Neutrophil (primary cell): Measurements from ENCODE around the gene CC2D1B.

Experiments used
- H3K27ac ChIP-seq: fragments of 200-600 bp; sonication (generic); 2 replicates; pipeline ENCODE4 v1.5.1; 2016; ENCODE audit warnings: mild to moderate bottlenecking, moderate library complexity
- H3K27me3 ChIP-seq: fragments of 200-600 bp; sonication (generic); 2 replicates; pipeline ENCODE4 v1.6.0; 2016; ENCODE audit warnings: mild to moderate bottlenecking
- H3K36me3 ChIP-seq: fragments of 200-600 bp; sonication (generic); 2 replicates; pipeline ENCODE4 v1.5.1; 2017
- H3K4me1 ChIP-seq, 2 experiments: fragments of 200-600 bp in 1 of 2; sonication (generic) in 1 of 2; 1 replicate in 1 of 2; 2 replicates in 1 of 2; pipeline versions ENCODE4 v1.5.1 to v1.6.1; 2013 to 2016; ENCODE audit warnings: low read depth in 1 of 2, low read length in 1 of 2, mild to moderate bottlenecking in 1 of 2, moderate library complexity in 1 of 2; ENCODE audit not compliant: control insufficient read depth in 1 of 2, insufficient read depth in 1 of 2
- H3K4me3 ChIP-seq, 2 experiments: fragments of 200-600 bp in 1 of 2; sonication (generic) in 1 of 2; 1 replicate in 1 of 2; 2 replicates in 1 of 2; pipeline ENCODE4 v1.5.1; 2013 to 2016; ENCODE audit warnings: low read depth in 1 of 2, low read length in 1 of 2, mild to moderate bottlenecking in 1 of 2, moderate library complexity in 1 of 2
- H3K9me3 ChIP-seq: fragments of 200-600 bp; sonication (generic); 2 replicates; pipeline ENCODE4 v1.5.1; 2016
- CTCF ChIP-seq: fragments of 200-600 bp; sonication (generic); IDR thresholded peaks from 2 replicates; pipeline ENCODE4 v1.5.1; 2016; ENCODE audit warnings: antibody characterized with exemption

Gene CC2D1B

DNA sequence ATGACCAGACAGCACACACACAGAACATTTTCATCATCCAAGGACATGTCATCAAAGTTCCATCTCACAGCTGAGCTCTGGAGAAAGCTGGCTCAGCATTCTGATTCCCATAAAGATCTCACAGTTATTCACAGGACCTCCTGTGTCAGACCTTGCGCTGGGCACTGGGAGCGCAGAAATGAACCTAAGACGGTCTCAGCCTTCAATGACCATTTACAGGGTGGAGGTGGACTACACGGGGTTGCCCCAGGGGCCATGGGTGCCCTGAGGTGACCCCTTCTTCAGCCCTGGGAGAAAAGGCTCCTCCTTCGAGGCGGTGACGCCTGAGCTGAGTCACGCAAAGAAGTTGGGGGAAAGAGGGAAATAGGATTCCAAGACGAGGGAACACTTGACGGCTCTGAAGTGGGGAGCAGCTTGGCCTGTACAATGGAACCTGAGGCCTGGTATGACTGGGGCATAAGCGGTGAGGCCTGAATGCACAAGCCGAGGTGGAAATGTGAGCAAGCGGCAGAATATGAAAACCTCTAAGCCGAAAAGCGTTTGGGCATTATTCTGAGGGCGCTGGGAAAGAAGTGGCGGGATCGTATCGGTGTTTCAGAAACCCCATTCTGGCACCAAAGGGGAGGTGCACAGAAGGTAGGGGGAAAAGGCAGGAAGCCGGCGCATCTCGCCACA lies 797 bp downstream of the CC2D1B start:
- Histone ChIP-seq H3K27me3 (peaks cover 14% of the 10 kb centered on the region), H3K27ac (peak overlapping the region; percentile 92), H3K36me3 (peaks cover 36% of the 10 kb centered on the region), H3K4me1 (peaks cover 30% of the 10 kb centered on the region in 2 experiments), H3K9me3 (no peaks in the 10 kb centered on the region), H3K4me3 (peak overlapping the region; percentile 79 to 89)
- no peak for TF ChIP-seq CTCF

GRCh38 chr1:52364235-52364839 lies 1.7 kb downstream of the CC2D1B start:
- no peak for TF ChIP-seq CTCF
- Histone ChIP-seq H3K36me3 (peaks cover 45% of the 10 kb centered on the region), H3K9me3 (no peaks in the 10 kb centered on the region), H3K4me3 (peak overlapping the region in 1 of 2 experiments; percentile 79), H3K4me1 (peaks cover 30% of the 10 kb centered on the region in 2 experiments), H3K27ac (peak overlapping the region; percentile 92), H3K27me3 (peaks cover 14% of the 10 kb centered on the region)

GRCh38 chr1:52360595-52360968 lies 5.4 kb downstream of the CC2D1B start:
- no peak for TF ChIP-seq CTCF
- Histone ChIP-seq H3K27ac (no peak overlapping the region), H3K4me3 (no peak overlapping the region), H3K27me3 (no peaks in the 10 kb centered on the region), H3K9me3 (no peaks in the 10 kb centered on the region), H3K4me1 (peaks cover 14 to 16% of the 10 kb centered on the region in 2 experiments), H3K36me3 (peaks cover 82% of the 10 kb centered on the region)

DNA sequence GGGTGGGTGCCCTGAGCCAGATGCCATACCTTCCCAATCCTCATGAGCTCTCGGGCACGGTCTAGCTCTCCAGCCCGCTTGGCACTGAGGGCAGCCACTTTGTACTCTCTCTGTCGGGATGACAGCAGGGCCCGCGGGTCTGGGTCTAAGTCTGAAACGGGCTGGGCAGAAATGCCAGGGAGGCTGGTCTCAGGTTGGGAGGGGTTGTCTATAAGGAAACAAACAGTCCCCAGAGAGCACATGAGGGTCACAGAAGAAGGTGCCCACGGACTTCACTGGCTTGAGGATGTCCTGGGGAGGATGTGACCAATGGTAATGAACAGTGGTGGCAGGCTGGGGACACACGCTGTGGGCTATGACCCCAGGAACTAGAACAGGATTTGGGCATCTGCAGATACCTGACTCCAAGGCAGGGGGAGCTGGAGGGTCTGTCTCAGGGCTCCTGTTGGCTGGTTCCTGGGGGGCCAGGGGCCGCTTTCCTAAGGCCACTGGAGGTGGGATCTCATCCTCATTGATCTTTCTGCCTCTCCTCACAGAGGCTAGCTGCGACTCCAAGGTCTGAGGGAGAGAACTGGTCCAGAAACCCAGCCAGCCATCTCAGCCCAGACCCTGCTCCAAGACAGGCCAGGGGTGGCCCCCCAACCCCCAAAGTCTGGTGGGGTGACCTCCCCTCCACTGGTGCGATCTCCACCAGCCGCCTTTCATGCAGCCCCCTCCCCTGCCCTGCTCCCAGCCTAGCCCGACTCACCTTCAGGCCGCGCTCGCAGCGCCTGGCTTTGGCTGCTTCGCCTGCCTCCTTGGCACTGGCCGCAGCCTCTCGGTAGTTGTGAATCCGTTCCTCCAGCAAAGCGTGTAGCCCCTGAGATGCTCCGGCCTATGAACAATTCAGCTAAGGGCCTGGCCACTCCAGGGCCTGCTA lies 6.1 kb downstream of the CC2D1B start:
- H3K36me3 ChIP-seq: peaks cover 89% of the 10 kb centered on the region
- H3K4me3 ChIP-seq: no peak overlapping the region
- no peak for TF ChIP-seq CTCF

DNA sequence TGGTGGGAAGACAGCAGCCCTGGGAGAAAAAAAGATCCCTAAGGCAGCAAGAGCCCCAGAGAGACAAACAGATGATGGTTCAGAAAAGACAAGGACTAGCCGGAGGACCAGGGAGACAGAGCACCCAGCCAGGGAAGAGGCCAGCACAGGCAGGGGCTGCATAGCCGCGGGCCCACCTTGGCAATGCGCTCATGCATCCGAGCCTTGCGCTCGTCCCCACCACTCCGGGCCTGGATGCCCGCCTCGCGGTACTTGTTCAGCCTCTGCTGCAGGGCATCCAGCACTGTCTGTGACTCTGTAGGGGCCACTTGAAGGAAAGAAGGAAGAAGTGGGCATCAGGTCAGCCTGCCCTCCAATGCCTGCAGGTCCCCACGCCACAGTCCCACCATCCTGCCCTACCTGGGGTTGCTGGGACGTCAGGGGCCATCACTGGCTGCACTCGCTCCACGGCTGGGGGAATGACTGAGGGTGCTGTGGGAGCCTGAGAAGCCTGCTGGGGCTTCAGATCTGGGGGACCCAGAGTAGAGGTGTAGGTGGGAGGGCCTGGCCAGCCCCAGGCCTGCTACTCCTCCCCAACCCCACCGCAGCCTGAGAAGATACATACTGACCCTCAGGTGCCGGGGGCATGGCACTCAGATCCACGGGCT lies 7.0 kb downstream of the CC2D1B start:
- H3K4me3 ChIP-seq: no peak overlapping the region
- H3K27ac ChIP-seq: no peak overlapping the region
- no peak for TF ChIP-seq CTCF
- H3K9me3 ChIP-seq: no peaks in the 10 kb centered on the region
- H3K27me3 ChIP-seq: no peaks in the 10 kb centered on the region
- H3K36me3 ChIP-seq: peaks cover 94% of the 10 kb centered on the region
- H3K4me1 ChIP-seq: no peaks in the 10 kb centered on the region

More for the DNA sequence above, 6.1 kb downstream of the CC2D1B start:
- H3K27me3 ChIP-seq: no peaks in the 10 kb centered on the region
- no peak overlapping the region for H3K27ac ChIP-seq
- no peaks in the 10 kb centered on the region for H3K9me3 ChIP-seq
- H3K4me1 ChIP-seq: peaks cover 7 to 9% of the 10 kb centered on the region in 2 experiments
